HepG2 (cell line): ENCODE results near the gene CACNA1C. TPM values are rescaled to one million over a fixed set of nuclear protein-coding genes. Genes with fewer than 3 reads are reported as not detected.

Source experiments
- ATAC-seq: fragments of 200-7000 bp; cut with Tn5 transposase; 3 replicates; pipeline ENCODE4 v1.9.1; 2020; ENCODE audit warnings: mild to moderate bottlenecking, moderate library complexity
- BruUV-seq: library from RNA; stranded (reverse); fragments of 400-500 nt; replicated peaks from 2 replicates; lab custom pipeline; 2021; lab: Mats Ljungman, UMichigan
- CTCF ChIA-PET: fragments of 300-600 bp; formaldehyde crosslinking; extraction: SDS; loops from one replicate; lab custom pipeline; 2021; ENCODE audit warnings: low total read pairs, inconsistent platforms, low intra/inter-chr PET ratio; lab: Yijun Ruan, JAX
- POLR2A ChIA-PET: fragments of 350-600 bp; sonication (Branson Sonifier 250); formaldehyde crosslinking; loops from one replicate; lab custom pipeline; 2020; ENCODE audit warnings: antibody characterized with exemption, inconsistent platforms; lab: Yijun Ruan, JAX
- DNase-seq: peaks from one replicate; pipeline ENCODE4 v3.0.0-alpha.2; 2015; ENCODE audit warnings: low spot score
- FAIRE-seq: peaks from 3 replicates; lab custom pipeline; 2011; peaks lifted over from hg19 to GRCh38; lab: Jason Lieb, UNC
- H2AFZ ChIP-seq: one replicate; pipeline ENCODE4 v1.6.1; 2011; ENCODE audit warnings: low read length, inconsistent platforms
- H3K27ac ChIP-seq: fragments of 300-600 bp; 3 replicates; pipeline ENCODE4 v1.8.0; 2011; ENCODE audit warnings: mixed run types, mild to moderate bottlenecking, mixed read lengths, low read length, inconsistent platforms; ENCODE audit not compliant: insufficient read depth; ENCODE audit errors: extremely low read length
- H3K27me3 ChIP-seq, 2 experiments: fragments of 200-600 bp in 1 of 2; 2 replicates in 1 of 2; 3 replicates in 1 of 2; pipeline versions ENCODE4 v1.6.0 to v1.8.0; 2011; ENCODE audit warnings: low read length in 2 of 2, mild to moderate bottlenecking in 2 of 2, moderate library complexity in 2 of 2, inconsistent platforms in 1 of 2; ENCODE audit not compliant: insufficient read depth in 2 of 2, control insufficient read depth in 1 of 2
- H3K36me3 ChIP-seq, 2 experiments: fragments of 200-600 bp in 1 of 2; replicated peaks in 1 of 2; 2 replicates in 1 of 2; 3 replicates in 1 of 2; pipeline versions ENCODE4 v1.5.1 to v1.8.0; 2011; ENCODE audit warnings: low read length in 2 of 2, inconsistent platforms in 1 of 2; ENCODE audit not compliant: insufficient read depth in 2 of 2, control insufficient read depth in 1 of 2
- H3K4me1 ChIP-seq: 2 replicates; pipeline ENCODE4 v1.5.1; 2012; ENCODE audit warnings: low read length, inconsistent platforms; ENCODE audit not compliant: insufficient read depth
- H3K4me2 ChIP-seq: 2 replicates; pipeline ENCODE4 v1.6.0; 2011; ENCODE audit warnings: low read depth, low read length, inconsistent platforms
- H3K4me3 ChIP-seq, 3 experiments: fragments of 200-600 bp in 1 of 3; sonication (generic), shearing (Covaris generic) in 1 of 3; replicated peaks in 1 of 3; 2 replicates each; pipeline ENCODE4 v1.5.1; 2011 to 2016; ENCODE audit warnings: low read length in 3 of 3, inconsistent platforms in 2 of 3, low read depth in 2 of 3, mild to moderate bottlenecking in 2 of 3, control low read depth in 1 of 3, mixed read lengths in 1 of 3; ENCODE audit not compliant: insufficient read depth in 1 of 3
- H3K79me2 ChIP-seq: one replicate; pipeline ENCODE4 v1.6.1; 2011; ENCODE audit warnings: low read length, inconsistent platforms; ENCODE audit not compliant: insufficient read depth
- H3K9ac ChIP-seq: 2 replicates; pipeline ENCODE4 v1.6.0; 2011; ENCODE audit warnings: mild to moderate bottlenecking, low read depth, low read length, inconsistent platforms; ENCODE audit not compliant: insufficient read depth
- H3K9me3 ChIP-seq: 2 replicates; pipeline ENCODE4 v1.5.1; 2012; ENCODE audit warnings: mild to moderate bottlenecking, low read length
- H4K20me1 ChIP-seq: 2 replicates; pipeline ENCODE4 v1.6.0; 2011; ENCODE audit warnings: inconsistent platforms, mild to moderate bottlenecking, low read length, moderate library complexity; ENCODE audit not compliant: insufficient read depth
- HNRNPK ChIP-seq: fragments of 200-400 bp; formaldehyde crosslinking; IDR thresholded peaks from 2 replicates; pipeline ENCODE4 v1.6.1; 2018; ENCODE audit warnings: low read length, low read depth, moderate library complexity, mild to moderate bottlenecking; ENCODE audit not compliant: poor library complexity, severe bottlenecking
- KDM6A ChIP-seq: IDR thresholded peaks from 2 replicates; pipeline ENCODE4 v1.6.1; 2016; ENCODE audit warnings: low read depth
- KLF12 ChIP-seq: sonication (generic); formaldehyde crosslinking; IDR thresholded peaks from 2 replicates; pipeline ENCODE4 v1.4.0; 2020; ENCODE audit warnings: missing genetic modification reagents, borderline replicate concordance
- MAF1 ChIP-seq: sonication (generic); formaldehyde crosslinking; IDR thresholded peaks from 2 replicates; pipeline ENCODE4 v1.5.0; 2020; ENCODE audit warnings: missing genetic modification reagents, borderline replicate concordance
- WIZ ChIP-seq: sonication (generic); formaldehyde crosslinking; IDR thresholded peaks from 2 replicates; pipeline ENCODE4 v1.5.1; 2020; ENCODE audit warnings: mild to moderate bottlenecking, missing genetic modification reagents
- ZNF3 ChIP-seq: IDR thresholded peaks from 2 replicates; pipeline ENCODE4 v1.7.0; 2017; ENCODE audit warnings: inconsistent platforms
- ZNF460 ChIP-seq: sonication (generic); formaldehyde crosslinking; IDR thresholded peaks from 2 replicates; pipeline ENCODE4 v1.5.1; 2020; ENCODE audit warnings: missing genetic modification reagents, mild to moderate bottlenecking, borderline replicate concordance
- ZNF644 ChIP-seq: IDR thresholded peaks from 2 replicates; pipeline ENCODE4 v1.6.1; 2016; ENCODE audit warnings: low read depth
- WGBS: methylation state at CpG from one replicate; pipeline ENCODE4 v1.1.6; 2017; ENCODE audit warnings: low lambda C conversion rate; 5-methylcytosine and 5-hydroxymethylcytosine counted together
- in situ Hi-C: cut with HindIII; loops from 2 replicates; pipeline ENCODE4 v1.10.0; 2017; ENCODE audit warnings: low pct_unique_long_range_greater_than_20kb; ENCODE audit not compliant: extremely low pct_ligation_motif_present
- intact Hi-C: fragments of 100-400 bp; cut with micrococcal nuclease; formaldehyde crosslinking; loops from one replicate; pipeline ENCODE4 v1.10.0; 2022; ENCODE audit not compliant: unreplicated experiment
- polyA plus RNA-seq, 8 experiments: library from polyadenylated mRNA; depleted of rRNA in 3 of 8; stranded (reverse) in 7 of 8; unstranded in 1 of 8; fragments of >200 nt; fragmentation: Illumina TruSeq in 4 of 8; extraction: Trizol in 4 of 8; gene quantifications; 2 replicates each; pipeline versions ENCODE4 v1.2.1 to v1.2.3, GENCODE V29; 2011 to 2016; ENCODE audit warnings: low read depth in 4 of 8, missing spikeins in 1 of 8, mixed read lengths in 1 of 8; ENCODE audit not compliant: insufficient read depth in 1 of 8
- total RNA-seq, 5 experiments: library from RNA; depleted of rRNA; stranded (reverse); fragments of >200 nt; fragmentation: Illumina TruSeq; extraction: Trizol; gene quantifications; 2 replicates each; pipeline ENCODE4 v1.2.3, GENCODE V29; 2016; ENCODE audit warnings: low read depth in 1 of 5
- TF ChIP-seq, protein P1 (sequence below): sonication (generic); formaldehyde crosslinking; IDR thresholded peaks from 2 replicates; pipeline ENCODE4 v1.5.0; 2020; ENCODE audit warnings: mild to moderate bottlenecking, missing genetic modification reagents, moderate library complexity
- TF ChIP-seq, protein P2 (sequence below): sonication (generic); formaldehyde crosslinking; IDR thresholded peaks from 2 replicates; pipeline ENCODE4 v1.8.1; 2023; ENCODE audit warnings: missing genetic modification reagents, inconsistent platforms, borderline replicate concordance
- TF ChIP-seq, protein P3 (sequence below): sonication (generic); formaldehyde crosslinking; IDR thresholded peaks from 2 replicates; pipeline ENCODE4 v1.9.0; 2022; ENCODE audit warnings: missing genetic modification reagents, mild to moderate bottlenecking, borderline replicate concordance

Gene CACNA1C
- total and polyA plus RNA-seq, 2 of the 13 experiments (the other 11 are each of a cell fraction or from before 2014, with no cell fraction given), result not detected

DNA sequence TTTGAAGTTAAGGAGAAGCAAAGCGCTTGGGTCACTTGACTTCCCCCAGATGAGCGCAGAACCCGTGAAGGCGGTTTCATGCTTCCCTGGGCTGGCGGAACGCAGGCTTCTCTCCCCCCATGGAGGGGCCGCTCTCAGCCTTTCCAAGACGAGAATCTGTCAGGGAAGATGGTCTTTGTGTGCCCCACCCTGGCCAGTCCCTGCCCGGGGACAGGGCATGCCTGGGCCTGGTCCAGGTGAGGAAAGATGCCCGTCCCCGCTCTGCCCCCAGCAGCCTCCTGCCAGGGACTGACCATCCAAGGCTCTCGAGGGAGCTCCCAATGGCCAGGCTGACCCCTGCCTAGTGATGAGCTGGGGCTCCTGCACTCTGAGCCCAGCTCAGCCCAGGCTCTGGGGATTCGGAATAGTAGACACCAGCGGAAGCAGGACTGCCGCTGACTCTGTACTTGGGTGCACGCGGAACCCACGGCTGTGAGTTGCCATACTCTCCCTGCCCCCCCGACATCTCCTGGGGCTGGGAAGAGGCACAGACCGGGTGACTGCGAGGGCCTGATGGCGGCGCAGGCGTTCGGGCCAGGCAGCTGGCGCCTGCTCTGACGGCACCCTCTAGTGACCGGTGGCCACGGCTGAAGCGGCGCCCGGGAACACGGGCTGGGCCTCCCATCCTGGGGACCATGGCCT lies 599.8 kb downstream of the CACNA1C start:
- Histone ChIP-seq H3K4me2 (no peak overlapping the region), H3K9ac (no peak overlapping the region), H3K27ac (no peak overlapping the region), H2AFZ (no peak overlapping the region), H3K4me1 (no peaks in the 10 kb centered on the region), H3K9me3 (no peaks in the 10 kb centered on the region), H3K4me3 (no peak overlapping the region), H3K27me3 (peaks cover 13 to 58% of the 10 kb centered on the region in 2 experiments), H4K20me1 (no peaks in the 10 kb centered on the region), H3K36me3 (no peaks in the 10 kb centered on the region), H3K79me2 (no peaks in the 10 kb centered on the region)
- POLR2A ChIA-PET, result no interaction called here
- 28% methylated on average over 3 of the region's 33 CpGs for WGBS
- no peak for DNase-seq
- intact Hi-C loops (no loop called here), in situ Hi-C loops (no loop called here)
- FAIRE-seq, result no peak
- CTCF ChIA-PET, result no interaction called here
- BruUV-seq, result no TSS peak
- ATAC-seq, result peak; percentile 67
- no peak for TF ChIP-seq ZNF3 (CRISPR knock-in tag)
- TF ChIP-seq, protein P1, sequence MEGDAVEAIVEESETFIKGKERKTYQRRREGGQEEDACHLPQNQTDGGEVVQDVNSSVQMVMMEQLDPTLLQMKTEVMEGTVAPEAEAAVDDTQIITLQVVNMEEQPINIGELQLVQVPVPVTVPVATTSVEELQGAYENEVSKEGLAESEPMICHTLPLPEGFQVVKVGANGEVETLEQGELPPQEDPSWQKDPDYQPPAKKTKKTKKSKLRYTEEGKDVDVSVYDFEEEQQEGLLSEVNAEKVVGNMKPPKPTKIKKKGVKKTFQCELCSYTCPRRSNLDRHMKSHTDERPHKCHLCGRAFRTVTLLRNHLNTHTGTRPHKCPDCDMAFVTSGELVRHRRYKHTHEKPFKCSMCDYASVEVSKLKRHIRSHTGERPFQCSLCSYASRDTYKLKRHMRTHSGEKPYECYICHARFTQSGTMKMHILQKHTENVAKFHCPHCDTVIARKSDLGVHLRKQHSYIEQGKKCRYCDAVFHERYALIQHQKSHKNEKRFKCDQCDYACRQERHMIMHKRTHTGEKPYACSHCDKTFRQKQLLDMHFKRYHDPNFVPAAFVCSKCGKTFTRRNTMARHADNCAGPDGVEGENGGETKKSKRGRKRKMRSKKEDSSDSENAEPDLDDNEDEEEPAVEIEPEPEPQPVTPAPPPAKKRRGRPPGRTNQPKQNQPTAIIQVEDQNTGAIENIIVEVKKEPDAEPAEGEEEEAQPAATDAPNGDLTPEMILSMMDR (CRISPR knock-in tag), result 0 out of 2 replicates have a peak, but pooled peaks have one; percentile 11
- TF ChIP-seq ZNF460 (CRISPR knock-in tag), result no peak

DNA sequence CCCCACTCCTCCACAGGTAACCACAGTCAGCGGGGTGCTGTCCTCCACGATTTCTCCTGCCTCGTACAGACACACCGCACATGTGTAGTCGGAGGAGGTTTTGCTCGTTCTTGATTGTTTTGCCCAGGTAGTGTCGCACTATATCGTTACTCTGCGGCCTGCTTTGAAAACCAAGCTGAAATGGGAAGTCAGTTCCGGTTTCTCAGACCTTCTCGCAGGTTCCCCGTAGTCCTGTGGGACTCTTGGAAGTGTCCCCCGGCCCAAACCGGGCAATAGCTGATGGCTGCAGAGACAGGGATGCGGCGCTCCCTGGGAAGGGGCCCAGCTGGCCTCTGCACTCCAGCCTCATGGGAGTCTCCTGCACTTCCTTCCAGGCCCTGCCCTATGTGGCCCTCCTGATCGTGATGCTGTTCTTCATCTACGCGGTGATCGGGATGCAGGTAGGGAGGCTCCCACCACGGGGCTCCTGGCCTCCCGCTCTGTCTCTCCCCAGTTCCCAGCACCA lies 600.7 kb downstream of the CACNA1C start:
- CTCF ChIA-PET, result no interaction called here
- no peak for ATAC-seq
- no peaks in the 10 kb centered on the region for H3K9me3 ChIP-seq
- no peaks in the 10 kb centered on the region for H4K20me1 ChIP-seq
- intact Hi-C loops, result no loop called here
- H3K27ac ChIP-seq, result no peak overlapping the region
- H3K4me1 ChIP-seq, result no peaks in the 10 kb centered on the region
- TF ChIP-seq MAF1 (no peak), ZNF644 (no peak), KDM6A (CRISPR knock-in tag) (no peak), HNRNPK (no peak), KLF12 (CRISPR knock-in tag) (no peak), WIZ (CRISPR knock-in tag) (no peak)
- TF ChIP-seq, protein P2, sequence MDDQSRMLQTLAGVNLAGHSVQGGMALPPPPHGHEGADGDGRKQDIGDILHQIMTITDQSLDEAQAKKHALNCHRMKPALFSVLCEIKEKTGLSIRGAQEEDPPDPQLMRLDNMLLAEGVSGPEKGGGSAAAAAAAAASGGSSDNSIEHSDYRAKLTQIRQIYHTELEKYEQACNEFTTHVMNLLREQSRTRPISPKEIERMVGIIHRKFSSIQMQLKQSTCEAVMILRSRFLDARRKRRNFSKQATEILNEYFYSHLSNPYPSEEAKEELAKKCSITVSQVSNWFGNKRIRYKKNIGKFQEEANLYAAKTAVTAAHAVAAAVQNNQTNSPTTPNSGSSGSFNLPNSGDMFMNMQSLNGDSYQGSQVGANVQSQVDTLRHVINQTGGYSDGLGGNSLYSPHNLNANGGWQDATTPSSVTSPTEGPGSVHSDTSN, result no peak
- TF ChIP-seq, protein P3, sequence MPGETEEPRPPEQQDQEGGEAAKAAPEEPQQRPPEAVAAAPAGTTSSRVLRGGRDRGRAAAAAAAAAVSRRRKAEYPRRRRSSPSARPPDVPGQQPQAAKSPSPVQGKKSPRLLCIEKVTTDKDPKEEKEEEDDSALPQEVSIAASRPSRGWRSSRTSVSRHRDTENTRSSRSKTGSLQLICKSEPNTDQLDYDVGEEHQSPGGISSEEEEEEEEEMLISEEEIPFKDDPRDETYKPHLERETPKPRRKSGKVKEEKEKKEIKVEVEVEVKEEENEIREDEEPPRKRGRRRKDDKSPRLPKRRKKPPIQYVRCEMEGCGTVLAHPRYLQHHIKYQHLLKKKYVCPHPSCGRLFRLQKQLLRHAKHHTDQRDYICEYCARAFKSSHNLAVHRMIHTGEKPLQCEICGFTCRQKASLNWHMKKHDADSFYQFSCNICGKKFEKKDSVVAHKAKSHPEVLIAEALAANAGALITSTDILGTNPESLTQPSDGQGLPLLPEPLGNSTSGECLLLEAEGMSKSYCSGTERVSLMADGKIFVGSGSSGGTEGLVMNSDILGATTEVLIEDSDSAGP (CRISPR knock-in tag), result no peak
- no peak for DNase-seq
- H3K4me3 ChIP-seq, result no peak overlapping the region
- no peak overlapping the region for H2AFZ ChIP-seq
- FAIRE-seq, result no peak
- in situ Hi-C loops, result no loop called here
- no TSS peak for BruUV-seq
- 49% methylated on average over 22 of the region's 22 CpGs for WGBS
- POLR2A ChIA-PET, result no interaction called here
- H3K4me2 ChIP-seq, result no peak overlapping the region
- H3K36me3 ChIP-seq, result no peaks in the 10 kb centered on the region
- no peaks in the 10 kb centered on the region for H3K79me2 ChIP-seq
- peaks cover 11 to 53% of the 10 kb centered on the region in 2 experiments for H3K27me3 ChIP-seq
- H3K9ac ChIP-seq, result no peak overlapping the region
